CD4-positive, alpha-beta memory T cell (primary cell): Measurements from ENCODE around the gene PI16. TPM values are rescaled to one million over a fixed set of nuclear protein-coding genes. Genes with fewer than 3 reads are reported as not detected.

ENCODE experiments used
- CTCF ChIA-PET: fragments of 350-600 bp; sonication (Branson Sonifier 250); formaldehyde crosslinking; loops from one replicate; lab custom pipeline; 2021; ENCODE audit warnings: inconsistent platforms; ENCODE audit not compliant: partially characterized antibody; lab: Charles Lee
- POLR2A ChIA-PET: fragments of 350-600 bp; sonication (Branson Sonifier 250); formaldehyde crosslinking; loops from one replicate; lab custom pipeline; 2021; ENCODE audit not compliant: partially characterized antibody; lab: Charles Lee
- DNase-seq, 5 donors: peaks; one replicate each; pipeline versions ENCODE4 v3.0.0 to v3.0.0-alpha.2; 2020 to 2022; ENCODE audit warnings: mixed read lengths in 1 of 5
- H3K27ac ChIP-seq: one replicate; pipeline ENCODE4 v1.7.0; 2013; ENCODE audit warnings: low read depth, low read length
- H3K27me3 ChIP-seq: 2 replicates; pipeline ENCODE4 v1.7.0; 2013; ENCODE audit warnings: mild to moderate bottlenecking, low read length, moderate library complexity; ENCODE audit not compliant: insufficient read depth
- H3K36me3 ChIP-seq: 2 replicates; pipeline ENCODE4 v1.7.0; 2013; ENCODE audit warnings: mild to moderate bottlenecking, low read length, moderate library complexity; ENCODE audit not compliant: insufficient read depth
- H3K4me1 ChIP-seq: 2 replicates; pipeline ENCODE4 v1.7.0; 2013; ENCODE audit warnings: mild to moderate bottlenecking, low read length, moderate library complexity; ENCODE audit not compliant: insufficient read depth
- H3K4me3 ChIP-seq, 2 donors: one replicate each; pipeline ENCODE4 v1.7.0; 2013; ENCODE audit warnings: low read length in 2 of 2, mild to moderate bottlenecking in 1 of 2
- H3K9me3 ChIP-seq, 2 donors: one replicate each; pipeline ENCODE4 v1.7.0; 2013; ENCODE audit warnings: low read length in 2 of 2, control low read depth in 1 of 2; ENCODE audit not compliant: control insufficient read depth in 1 of 2
- H3K27ac Mint-ChIP-seq, 7 donors: one replicate each; pipeline ENCODE4 v1.8.0; 2020 to 2021; ENCODE audit warnings: mixed read lengths in 7 of 7, mild to moderate bottlenecking in 6 of 7, inconsistent platforms in 3 of 7, moderate library complexity in 3 of 7
- H3K27me3 Mint-ChIP-seq, 2 donors: one replicate each; pipeline ENCODE4 v1.8.0; 2020 to 2021; ENCODE audit warnings: mixed read lengths in 2 of 2
- H3K36me3 Mint-ChIP-seq, 2 donors: one replicate each; pipeline ENCODE4 v1.8.0; 2020 to 2021; ENCODE audit warnings: mixed read lengths in 2 of 2, inconsistent platforms in 1 of 2, mild to moderate bottlenecking in 1 of 2
- H3K4me1 Mint-ChIP-seq, 4 donors: one replicate each; pipeline ENCODE4 v1.8.0; 2020 to 2021; ENCODE audit warnings: mixed read lengths in 4 of 4, mild to moderate bottlenecking in 1 of 4
- H3K4me3 Mint-ChIP-seq, 8 donors: one replicate each; pipeline ENCODE4 v1.8.0; 2020 to 2021; ENCODE audit warnings: mixed read lengths in 8 of 8, mild to moderate bottlenecking in 7 of 8, moderate library complexity in 6 of 8, inconsistent platforms in 3 of 8
- H3K9me3 Mint-ChIP-seq, 8 donors: one replicate each; pipeline ENCODE4 v1.8.0; 2020 to 2021; ENCODE audit warnings: mixed read lengths in 8 of 8, mild to moderate bottlenecking in 5 of 8, inconsistent platforms in 3 of 8, moderate library complexity in 1 of 8
- intact Hi-C: fragments of 100-400 bp; cut with micrococcal nuclease; formaldehyde crosslinking; loops from one replicate; pipeline ENCODE4 v1.15.1; 2023
- polyA plus RNA-seq, 2 donors: library from polyadenylated mRNA; unstranded; fragments of 300-500 nt; fragmentation: Illumina TruSeq; gene quantifications; one replicate each; pipeline ENCODE4 v1.2.3, GENCODE V29; 2021
- total RNA-seq, 2 experiments: library from RNA; stranded (reverse); gene quantifications; one replicate each; pipeline ENCODE4 v1.2.3, GENCODE V29; 2021

Gene PI16
- total and polyA plus RNA-seq, 4 experiments from 2014 or later: 5.8 to 53.8 (median 18.8) TPM

DNA sequence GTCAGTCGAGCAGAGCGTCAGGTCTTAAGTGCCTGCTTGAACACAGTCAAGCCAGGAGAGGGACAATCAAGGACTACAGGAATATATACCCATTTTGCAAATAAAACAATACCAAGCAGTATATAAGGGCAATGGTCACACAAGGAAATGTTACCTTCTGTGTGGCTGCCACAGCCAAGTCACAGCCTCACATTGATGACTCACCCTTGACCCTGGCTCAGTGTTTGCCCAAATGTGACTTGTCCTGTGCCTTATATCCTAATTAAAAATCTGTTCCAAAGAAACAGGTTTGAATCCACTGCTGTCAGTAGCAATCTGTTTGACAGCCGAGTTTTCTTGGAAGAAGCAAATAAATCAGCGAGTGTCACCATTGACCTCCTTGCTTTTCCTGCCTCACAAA, 34.5 kb upstream of the PI16 start:
- CTCF ChIA-PET: no interaction called here
- H3K4me3 ChIP-seq: no peak overlapping the region
- Mint-ChIP-seq H3K9me3 (no peaks in the 10 kb centered on the region), H3K27ac (no peak overlapping the region), H3K36me3 (peaks cover 35 to 75% of the 10 kb centered on the region in 2 donors), H3K4me1 (peaks cover 0 to 12% (median 1%) of the 10 kb centered on the region in 4 donors), H3K27me3 (no peaks in the 10 kb centered on the region), H3K4me3 (no peak overlapping the region)
- peaks cover 73% of the 10 kb centered on the region for H3K36me3 ChIP-seq
- H3K27me3 ChIP-seq: no peaks in the 10 kb centered on the region
- DNase-seq: no peak
- no peak overlapping the region for H3K27ac ChIP-seq
- no peaks in the 10 kb centered on the region for H3K9me3 ChIP-seq
- POLR2A ChIA-PET: no interaction called here
- intact Hi-C loops: no loop called here
- H3K4me1 ChIP-seq: peaks cover 5% of the 10 kb centered on the region

DNA sequence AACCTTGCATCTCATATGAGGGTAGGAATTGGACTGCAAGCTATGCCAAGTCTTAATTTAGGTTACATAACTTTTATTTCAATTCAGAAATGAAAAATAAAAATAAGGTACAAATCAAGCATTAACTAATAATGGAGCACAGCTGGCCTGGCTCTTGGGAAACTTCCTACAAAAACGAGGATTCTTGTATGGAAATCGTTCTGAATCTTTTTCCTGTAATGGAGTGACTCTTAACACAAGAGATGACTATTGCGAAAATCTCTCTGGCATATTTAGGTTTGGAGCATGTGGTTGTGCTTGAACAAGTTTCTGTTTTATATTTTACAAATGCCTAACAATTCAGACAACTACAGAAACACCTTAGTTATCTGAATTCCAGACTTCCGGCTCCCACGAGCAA, 34.0 kb upstream of the PI16 start:
- H3K4me1 Mint-ChIP-seq: peaks cover 0 to 8% (median 2%) of the 10 kb centered on the region in 4 donors

DNA sequence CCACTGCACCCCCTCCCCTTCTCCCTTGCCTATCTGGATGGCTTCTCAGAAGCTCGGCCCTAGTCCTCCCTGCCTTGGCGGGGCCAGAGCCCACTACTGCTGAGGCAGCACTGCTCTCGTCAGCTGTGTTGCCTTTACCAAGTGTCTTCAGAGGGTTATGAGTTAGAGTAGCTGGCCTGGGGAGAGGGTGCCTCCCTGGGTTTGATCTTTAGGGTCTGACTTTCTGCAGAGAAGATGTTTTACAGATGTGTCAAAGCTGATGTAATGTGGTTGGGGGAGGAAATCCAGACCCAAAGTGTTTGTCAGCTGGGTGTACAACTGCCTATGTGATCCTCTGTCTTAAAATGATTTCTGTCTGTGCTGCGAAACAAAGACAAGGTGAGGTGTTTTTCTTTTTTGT, 30.4 kb upstream of the PI16 start:
- H3K9me3 Mint-ChIP-seq: no peaks in the 10 kb centered on the region
- Histone ChIP-seq H3K27ac (no peak overlapping the region), H3K4me3 (no peak overlapping the region), H3K4me1 (no peaks in the 10 kb centered on the region), H3K27me3 (no peaks in the 10 kb centered on the region), H3K36me3 (peaks cover 41% of the 10 kb centered on the region), H3K9me3 (no peaks in the 10 kb centered on the region)
- H3K4me3 Mint-ChIP-seq: no peak overlapping the region
- H3K36me3 Mint-ChIP-seq: peaks cover 24 to 56% of the 10 kb centered on the region in 2 donors
- no peaks in the 10 kb centered on the region for H3K27me3 Mint-ChIP-seq
- H3K27ac Mint-ChIP-seq: peak overlapping the region in 3 of 7 donors; percentile 36 to 62 (median 48)
- ChIA-PET CTCF (no interaction called here), POLR2A (interaction anchor here (1.2 kb wide), 2 partner anchors 43 to 62 kb away, joined by 3 to 4 read pairs; partner anchors contain the start of gene MTCH1)
- H3K4me1 Mint-ChIP-seq: peaks cover 0 to 2% (median under 1%) of the 10 kb centered on the region in 4 donors
- intact Hi-C loops: no loop called here
- DNase-seq: no peak

More for the DNA sequence above, 34.0 kb upstream of the PI16 start:
- DNase-seq: no peak
- Mint-ChIP-seq H3K27ac (no peak overlapping the region), H3K9me3 (no peaks in the 10 kb centered on the region), H3K4me3 (no peak overlapping the region), H3K36me3 (peaks cover 36 to 74% of the 10 kb centered on the region in 2 donors), H3K27me3 (no peaks in the 10 kb centered on the region)
- no peaks in the 10 kb centered on the region for H3K27me3 ChIP-seq
- CTCF ChIA-PET: no interaction called here
- POLR2A ChIA-PET: no interaction called here
- H3K4me3 ChIP-seq: no peak overlapping the region
- no peak overlapping the region for H3K27ac ChIP-seq
- intact Hi-C loops: no loop called here
- H3K36me3 ChIP-seq: peaks cover 69% of the 10 kb centered on the region
- no peaks in the 10 kb centered on the region for H3K9me3 ChIP-seq
- H3K4me1 ChIP-seq: no peaks in the 10 kb centered on the region

DNA sequence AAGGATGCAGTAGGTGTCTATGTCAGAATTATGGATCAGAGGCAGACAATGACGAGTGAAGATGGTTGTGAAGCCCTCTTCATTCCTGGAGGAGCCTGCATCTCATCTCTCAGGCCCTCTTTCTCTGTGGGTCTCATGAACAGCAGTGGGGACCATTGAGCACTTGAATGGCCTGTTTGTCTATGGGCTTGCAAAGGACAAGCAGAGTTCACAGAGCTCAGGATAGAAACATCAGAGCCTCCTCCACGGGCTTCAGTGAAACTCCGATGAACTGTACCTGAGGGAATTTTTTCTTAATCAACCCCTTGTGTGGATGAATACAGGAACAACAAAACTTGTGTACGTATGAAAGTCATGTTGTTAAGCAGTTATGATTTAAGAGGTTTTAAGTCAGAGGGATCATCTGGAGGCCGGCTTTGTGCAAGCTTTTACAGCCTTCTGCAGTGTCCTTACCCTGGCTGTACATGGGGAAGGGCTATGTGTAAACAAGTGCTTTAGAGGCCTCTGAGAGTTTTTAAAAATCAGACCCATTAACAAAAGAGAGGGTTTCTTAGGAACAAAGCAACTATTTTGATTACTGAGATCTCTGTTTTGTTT, 29.7 kb upstream of the PI16 start:
- intact Hi-C loops: no loop called here
- H3K9me3 ChIP-seq: no peaks in the 10 kb centered on the region
- H3K9me3 Mint-ChIP-seq: no peaks in the 10 kb centered on the region
- H3K4me3 ChIP-seq: no peak overlapping the region
- H3K27ac ChIP-seq: no peak overlapping the region
- peak overlapping the region in 4 of 7 donors; percentile 36 to 80 (median 52) for H3K27ac Mint-ChIP-seq
- no peaks in the 10 kb centered on the region for H3K27me3 ChIP-seq
- H3K27me3 Mint-ChIP-seq: no peaks in the 10 kb centered on the region
- peaks cover 18 to 48% of the 10 kb centered on the region in 2 donors for H3K36me3 Mint-ChIP-seq
- peaks cover 0 to 2% (median under 1%) of the 10 kb centered on the region in 4 donors for H3K4me1 Mint-ChIP-seq
- H3K4me3 Mint-ChIP-seq: no peak overlapping the region
- ChIA-PET CTCF (no interaction called here), POLR2A (interaction anchor here (1.2 kb wide), 2 partner anchors 42 to 61 kb away, joined by 3 to 4 read pairs; partner anchors contain the start of gene MTCH1)
- H3K4me1 ChIP-seq: no peaks in the 10 kb centered on the region
- no peak for DNase-seq
- peaks cover 35% of the 10 kb centered on the region for H3K36me3 ChIP-seq

DNA sequence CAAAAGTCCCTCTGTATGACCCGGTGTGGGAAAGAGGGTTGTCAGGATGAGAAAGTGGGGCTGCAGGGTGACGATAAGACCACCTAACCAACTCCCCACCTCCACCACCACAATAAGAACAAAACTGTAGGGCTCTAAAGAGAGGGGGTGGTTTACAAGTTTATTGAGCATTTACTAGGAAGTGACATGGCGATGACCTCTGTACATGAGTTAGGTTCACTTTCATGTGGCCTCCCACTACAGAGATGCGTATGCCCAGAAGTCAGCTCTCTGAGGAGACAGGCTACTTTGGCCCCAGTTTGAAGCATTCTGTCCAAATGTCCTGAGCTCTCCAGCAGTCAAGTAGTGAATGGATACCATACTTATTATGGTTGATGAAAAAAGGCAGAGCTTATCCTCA, 28.7 kb upstream of the PI16 start:
- H3K9me3 Mint-ChIP-seq: no peaks in the 10 kb centered on the region
- POLR2A ChIA-PET: interaction anchor here (0.5 kb wide), 1 partner anchor 63 kb away, joined by 4 read pairs; no protein-coding TSS in a partner anchor
- no peak for DNase-seq
- H3K4me1 Mint-ChIP-seq: peaks cover 0 to 2% (median under 1%) of the 10 kb centered on the region in 4 donors
- Histone ChIP-seq H3K9me3 (no peaks in the 10 kb centered on the region), H3K27me3 (no peaks in the 10 kb centered on the region), H3K27ac (no peak overlapping the region), H3K4me3 (no peak overlapping the region), H3K4me1 (no peaks in the 10 kb centered on the region), H3K36me3 (peaks cover 27% of the 10 kb centered on the region)
- H3K36me3 Mint-ChIP-seq: peaks cover 17 to 43% of the 10 kb centered on the region in 2 donors
- H3K4me3 Mint-ChIP-seq: no peak overlapping the region
- H3K27ac Mint-ChIP-seq: peak overlapping the region in 5 of 7 donors; percentile 30 to 65 (median 48)
- intact Hi-C loops: no loop called here
- H3K27me3 Mint-ChIP-seq: no peaks in the 10 kb centered on the region
- CTCF ChIA-PET: no interaction called here

DNA sequence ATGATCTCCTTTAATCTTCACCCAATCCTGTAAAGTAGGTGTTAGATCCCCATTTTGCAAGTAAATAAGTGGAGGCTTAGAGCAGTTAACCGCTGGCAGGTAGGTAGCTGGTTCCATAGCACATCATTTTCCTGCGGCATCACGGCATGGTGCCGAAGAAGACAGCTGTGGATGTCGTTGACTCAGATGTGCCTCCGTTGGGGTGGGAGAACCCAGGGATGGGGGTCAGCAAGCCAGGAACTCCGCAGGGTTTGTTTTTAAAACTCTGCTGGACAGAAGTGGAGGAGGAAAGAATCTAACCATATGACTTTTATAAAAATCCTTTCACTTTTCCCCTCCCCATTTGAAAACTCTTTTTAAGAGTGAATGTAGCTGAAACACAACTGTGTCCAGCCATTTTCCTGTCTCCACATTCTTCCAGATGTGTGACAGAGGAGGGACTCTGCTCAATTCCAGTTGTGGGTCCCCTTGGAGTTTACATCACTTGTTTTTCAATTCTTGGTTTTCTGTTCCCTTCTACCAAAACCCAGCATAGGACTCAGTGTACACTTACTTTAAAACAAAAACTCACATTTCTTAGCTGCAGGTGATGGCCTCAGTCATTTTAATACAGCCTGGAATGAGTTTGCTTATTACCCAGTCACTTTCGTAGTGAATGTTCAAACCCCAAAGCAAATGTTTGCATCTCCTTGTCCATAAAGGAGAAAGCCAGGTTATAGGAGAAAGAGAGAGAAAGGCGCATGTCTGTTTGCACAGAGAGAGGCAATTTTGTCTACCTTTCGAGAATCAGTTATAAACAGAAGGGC, 27.6 kb upstream of the PI16 start:
- peak overlapping the region in 2 of 7 donors; percentile 24 to 48 for H3K27ac Mint-ChIP-seq
- CTCF ChIA-PET: no interaction called here

More for the DNA sequence above, 27.6 kb upstream of the PI16 start:
- POLR2A ChIA-PET: no interaction called here
- no peaks in the 10 kb centered on the region for H3K9me3 Mint-ChIP-seq
- no peak overlapping the region for H3K4me3 ChIP-seq
- H3K36me3 Mint-ChIP-seq: peaks cover 13 to 37% of the 10 kb centered on the region in 2 donors
- H3K27me3 ChIP-seq: no peaks in the 10 kb centered on the region
- H3K9me3 ChIP-seq: no peaks in the 10 kb centered on the region
- no peak overlapping the region for H3K27ac ChIP-seq
- H3K36me3 ChIP-seq: peaks cover 21% of the 10 kb centered on the region
- H3K27me3 Mint-ChIP-seq: no peaks in the 10 kb centered on the region
- no peaks in the 10 kb centered on the region for H3K4me1 ChIP-seq
- H3K4me3 Mint-ChIP-seq: no peak overlapping the region
- peaks cover 0 to 2% (median under 1%) of the 10 kb centered on the region in 4 donors for H3K4me1 Mint-ChIP-seq
- intact Hi-C loops: no loop called here
- DNase-seq: no peak
